ENCODE data around the gene HAGH.

The HAGH gene

GRCh38 chr16:1818204-1818872 lies 8.3 kb downstream of the HAGH start:
- Histone ChIP-seq H3K9me3 (ENCODE audit: insufficient read depth, low read depth, low read length) (no peaks in the 10 kb centered on the region), H3K4me1 (ENCODE audit: insufficient read depth, low read length) (no peaks in the 10 kb centered on the region), H3K36me3 (ENCODE audit: insufficient read depth, low read depth, low read length) (peaks cover 6% of the 10 kb centered on the region; the same call in 1 of the 2 replicates), H3K9ac (ENCODE audit: low read depth, low read length) (no peak overlapping the region), H3K27ac (ENCODE audit: low read length) (no peak overlapping the region), H3K27me3 (ENCODE audit: insufficient read depth, low read length) (no peaks in the 10 kb centered on the region), H3K4me3 (ENCODE audit: low read length) (no peak overlapping the region)

- H3K4me3 ChIP-seq (ENCODE audit: low read length) = no peak overlapping the region
- H3K36me3 ChIP-seq (ENCODE audit: insufficient read depth, low read depth, low read length) = peaks cover 6% of the 10 kb centered on the region; the same call in 1 of the 2 replicates
- H3K9me3 ChIP-seq (ENCODE audit: insufficient read depth, low read depth, low read length) = no peaks in the 10 kb centered on the region
- no peak overlapping the region for H3K9ac ChIP-seq (ENCODE audit: low read depth, low read length)
- H3K4me1 ChIP-seq (ENCODE audit: insufficient read depth, low read length) = no peaks in the 10 kb centered on the region
- H3K27ac ChIP-seq (ENCODE audit: low read length) = no peak overlapping the region
- no peaks in the 10 kb centered on the region for H3K27me3 ChIP-seq (ENCODE audit: insufficient read depth, low read length)
These were observed 8.9 kb downstream of the HAGH start for GRCh38 chr16:1817716-1818115.

GRCh38 chr16:1817276-1817589 lies 9.4 kb downstream of the HAGH start:
- Histone ChIP-seq H3K4me1 (ENCODE audit: insufficient read depth, low read length) (no peaks in the 10 kb centered on the region), H3K36me3 (ENCODE audit: insufficient read depth, low read depth, low read length) (peaks cover 6% of the 10 kb centered on the region; the same call in 1 of the 2 replicates), H3K27me3 (ENCODE audit: insufficient read depth, low read length) (no peaks in the 10 kb centered on the region), H3K27ac (ENCODE audit: low read length) (no peak overlapping the region), H3K4me3 (ENCODE audit: low read length) (no peak overlapping the region), H3K9ac (ENCODE audit: low read depth, low read length) (no peak overlapping the region), H3K9me3 (ENCODE audit: insufficient read depth, low read depth, low read length) (no peaks in the 10 kb centered on the region)

- Histone ChIP-seq H3K4me3 (ENCODE audit: low read length) (no peak overlapping the region), H3K9me3 (ENCODE audit: insufficient read depth, low read depth, low read length) (no peaks in the 10 kb centered on the region), H3K36me3 (ENCODE audit: insufficient read depth, low read depth, low read length) (peaks cover 6% of the 10 kb centered on the region; the same call in 1 of the 2 replicates), H3K4me1 (ENCODE audit: insufficient read depth, low read length) (no peaks in the 10 kb centered on the region), H3K9ac (ENCODE audit: low read depth, low read length) (no peak overlapping the region), H3K27ac (ENCODE audit: low read length) (no peak overlapping the region), H3K27me3 (ENCODE audit: insufficient read depth, low read length) (no peaks in the 10 kb centered on the region)
These were observed 10.0 kb downstream of the HAGH start for GRCh38 chr16:1816396-1817275.

- Histone ChIP-seq H3K9me3 (ENCODE audit: insufficient read depth, low read depth, low read length) (no peaks in the 10 kb centered on the region), H3K36me3 (ENCODE audit: insufficient read depth, low read depth, low read length) (peaks cover 6% of the 10 kb centered on the region; the same call in 1 of the 2 replicates), H3K27ac (ENCODE audit: low read length) (no peak overlapping the region), H3K27me3 (ENCODE audit: insufficient read depth, low read length) (no peaks in the 10 kb centered on the region), H3K4me3 (ENCODE audit: low read length) (no peak overlapping the region), H3K9ac (ENCODE audit: low read depth, low read length) (no peak overlapping the region), H3K4me1 (ENCODE audit: insufficient read depth, low read length) (no peaks in the 10 kb centered on the region)
These were observed 11.2 kb downstream of the HAGH start for GRCh38 chr16:1815461-1815860.

- H3K27ac ChIP-seq (ENCODE audit: low read length) = no peak overlapping the region
- no peaks in the 10 kb centered on the region for H3K9me3 ChIP-seq (ENCODE audit: insufficient read depth, low read depth, low read length)
- no peak overlapping the region for H3K4me3 ChIP-seq (ENCODE audit: low read length)
- no peaks in the 10 kb centered on the region for H3K4me1 ChIP-seq (ENCODE audit: insufficient read depth, low read length)
- H3K27me3 ChIP-seq (ENCODE audit: insufficient read depth, low read length) = no peaks in the 10 kb centered on the region
- H3K36me3 ChIP-seq (ENCODE audit: insufficient read depth, low read depth, low read length) = peaks cover 15% of the 10 kb centered on the region; the same call in 1 of the 2 replicates
- no peak overlapping the region for H3K9ac ChIP-seq (ENCODE audit: low read depth, low read length)
These were observed 13.9 kb downstream of the HAGH start for GRCh38 chr16:1812732-1813163.

GRCh38 chr16:1810536-1810935 lies 16.1 kb downstream of the HAGH start:
- Histone ChIP-seq H3K27me3 (ENCODE audit: insufficient read depth, low read length) (no peaks in the 10 kb centered on the region), H3K27ac (ENCODE audit: low read length) (no peak overlapping the region), H3K4me3 (ENCODE audit: low read length) (no peak overlapping the region), H3K9ac (ENCODE audit: low read depth, low read length) (no peak overlapping the region), H3K36me3 (ENCODE audit: insufficient read depth, low read depth, low read length) (0 out of 2 replicates have a peak, but pooled peaks cover 9% of the 10 kb centered on the region), H3K4me1 (ENCODE audit: insufficient read depth, low read length) (no peaks in the 10 kb centered on the region), H3K9me3 (ENCODE audit: insufficient read depth, low read depth, low read length) (no peaks in the 10 kb centered on the region)

GRCh38 chr16:1810106-1810505 lies 16.5 kb downstream of the HAGH start:
- no peak overlapping the region for H3K9ac ChIP-seq (ENCODE audit: low read depth, low read length)
- H3K27ac ChIP-seq (ENCODE audit: low read length) = no peak overlapping the region
- no peaks in the 10 kb centered on the region for H3K4me1 ChIP-seq (ENCODE audit: insufficient read depth, low read length)
- H3K9me3 ChIP-seq (ENCODE audit: insufficient read depth, low read depth, low read length) = no peaks in the 10 kb centered on the region
- H3K27me3 ChIP-seq (ENCODE audit: insufficient read depth, low read length) = no peaks in the 10 kb centered on the region
- 0 out of 2 replicates have a peak, but pooled peaks cover 9% of the 10 kb centered on the region for H3K36me3 ChIP-seq (ENCODE audit: insufficient read depth, low read depth, low read length)
- H3K4me3 ChIP-seq (ENCODE audit: low read length) = no peak overlapping the region

- H3K9ac ChIP-seq (ENCODE audit: low read depth, low read length) = no peak overlapping the region
- no peaks in the 10 kb centered on the region for H3K4me1 ChIP-seq (ENCODE audit: insufficient read depth, low read length)
- no peaks in the 10 kb centered on the region for H3K9me3 ChIP-seq (ENCODE audit: insufficient read depth, low read depth, low read length)
- no peak overlapping the region for H3K4me3 ChIP-seq (ENCODE audit: low read length)
- H3K36me3 ChIP-seq (ENCODE audit: insufficient read depth, low read depth, low read length) = 0 out of 2 replicates have a peak, but pooled peaks cover 9% of the 10 kb centered on the region
- no peaks in the 10 kb centered on the region for H3K27me3 ChIP-seq (ENCODE audit: insufficient read depth, low read length)
- no peak overlapping the region for H3K27ac ChIP-seq (ENCODE audit: low read length)
These were observed 17.3 kb downstream of the HAGH start for GRCh38 chr16:1809281-1809801.

- 0 out of 2 replicates have a peak, but pooled peaks cover 9% of the 10 kb centered on the region for H3K36me3 ChIP-seq (ENCODE audit: insufficient read depth, low read depth, low read length)
- no peaks in the 10 kb centered on the region for H3K9me3 ChIP-seq (ENCODE audit: insufficient read depth, low read depth, low read length)
- no peak overlapping the region for H3K4me3 ChIP-seq (ENCODE audit: low read length)
- H3K27me3 ChIP-seq (ENCODE audit: insufficient read depth, low read length) = no peaks in the 10 kb centered on the region
- no peaks in the 10 kb centered on the region for H3K4me1 ChIP-seq (ENCODE audit: insufficient read depth, low read length)
- no peak overlapping the region for H3K27ac ChIP-seq (ENCODE audit: low read length)
- no peak overlapping the region for H3K9ac ChIP-seq (ENCODE audit: low read depth, low read length)
These were observed 17.9 kb downstream of the HAGH start for GRCh38 chr16:1808691-1809090.

GRCh38 chr16:1807626-1808025 lies 19.0 kb downstream of the HAGH start:
- Histone ChIP-seq H3K4me1 (ENCODE audit: insufficient read depth, low read length) (no peaks in the 10 kb centered on the region), H3K27me3 (ENCODE audit: insufficient read depth, low read length) (no peaks in the 10 kb centered on the region), H3K9ac (ENCODE audit: low read depth, low read length) (no peak overlapping the region), H3K36me3 (ENCODE audit: insufficient read depth, low read depth, low read length) (0 out of 2 replicates have a peak, but pooled peaks cover 9% of the 10 kb centered on the region), H3K27ac (ENCODE audit: low read length) (no peak overlapping the region), H3K9me3 (ENCODE audit: insufficient read depth, low read depth, low read length) (no peaks in the 10 kb centered on the region), H3K4me3 (ENCODE audit: low read length) (no peak overlapping the region)
